Esophagus (tissue), 2 donors: ENCODE measurements around the gene MIA3. TPM values are rescaled to one million over a fixed set of nuclear protein-coding genes. Genes with fewer than 3 reads are reported as not detected.
"Not testable (repeated sequence)": the region's sequence is repeated elsewhere in the genome, so short reads cannot be mapped to it uniquely, and the experiment has no call there.

ENCODE experiments used
- H3K27ac ChIP-seq, 2 donors: one replicate each; pipeline ENCODE4 v1.5.1; 2013; ENCODE audit warnings: low read depth in 2 of 2, mild to moderate bottlenecking in 2 of 2, inconsistent platforms in 1 of 2, low read length in 1 of 2, moderate library complexity in 1 of 2
- H3K27me3 ChIP-seq, 2 donors: one replicate each; pipeline ENCODE4 v1.6.1; 2013; ENCODE audit warnings: low read length in 2 of 2, control low read depth in 1 of 2, mild to moderate bottlenecking in 1 of 2; ENCODE audit not compliant: insufficient read depth in 2 of 2, control insufficient read depth in 1 of 2
- H3K36me3 ChIP-seq, 2 donors: one replicate each; pipeline ENCODE4 v1.6.1; 2013; ENCODE audit warnings: low read length in 1 of 2; ENCODE audit not compliant: control insufficient read depth in 2 of 2, insufficient read depth in 2 of 2
- H3K4me1 ChIP-seq, 2 donors: one replicate each; pipeline ENCODE4 v1.6.1; 2013; ENCODE audit warnings: low read length in 1 of 2; ENCODE audit not compliant: control insufficient read depth in 2 of 2, insufficient read depth in 2 of 2
- H3K4me3 ChIP-seq, 2 donors: one replicate each; pipeline ENCODE4 v1.5.1; 2013; ENCODE audit warnings: low read length in 2 of 2, mild to moderate bottlenecking in 2 of 2, low read depth in 1 of 2, moderate library complexity in 1 of 2
- H3K9me3 ChIP-seq, 2 donors: one replicate each; pipeline ENCODE4 v1.6.1; 2013; ENCODE audit warnings: mild to moderate bottlenecking in 2 of 2, low read depth in 1 of 2, low read length in 1 of 2, moderate library complexity in 1 of 2; ENCODE audit not compliant: control insufficient read depth in 2 of 2, insufficient read depth in 1 of 2
- WGBS, 2 donors: extraction: QIAGEN DNeasy Blood & Tissue Kit; methylation state at CpG; one replicate each; pipeline ENCODE4 v1.1.7; 2013; 5-methylcytosine and 5-hydroxymethylcytosine counted together
- polyA plus RNA-seq, 2 donors: library from polyadenylated mRNA; stranded (reverse); fragments of 200-250 nt; gene quantifications; one replicate each; pipeline ENCODE4 v1.2.3, GENCODE V29; 2013
- donor health status: healthy with polysubstance abuse.
- donor health status: Bipolar disorder and iron deficiency.

MIA3 gene
- polyA plus RNA-seq, 2 donors: 17.3 to 18.2 TPM

- Histone ChIP-seq H3K4me3 (no peak overlapping the region), H3K27ac (no peak overlapping the region), H3K36me3 (no peaks in the 10 kb centered on the region), H3K27me3 (no peaks in the 10 kb centered on the region), H3K4me1 (no peaks in the 10 kb centered on the region), H3K9me3 (no peaks in the 10 kb centered on the region)
- WGBS, 2 donors: 91 to 94% methylated on average over 3 of the region's 3 CpGs
Observed at GRCh38 chr1:222594789-222595188, 23.1 kb upstream of the MIA3 start.

- H3K9me3 ChIP-seq: no peaks in the 10 kb centered on the region
- no peaks in the 10 kb centered on the region for H3K4me1 ChIP-seq
- H3K27me3 ChIP-seq: no peaks in the 10 kb centered on the region
- WGBS, 2 donors: 85 to 90% methylated on average over 4 of the region's 4 CpGs
- H3K4me3 ChIP-seq: no peak overlapping the region
- H3K27ac ChIP-seq: no peak overlapping the region
- H3K36me3 ChIP-seq: no peaks in the 10 kb centered on the region
Observed at GRCh38 chr1:222596696-222597095, 21.2 kb upstream of the MIA3 start.

GRCh38 chr1:222600281-222600680 is 17.6 kb upstream of the MIA3 start:
- Histone ChIP-seq H3K4me3 (no peak overlapping the region), H3K27me3 (no peaks in the 10 kb centered on the region), H3K9me3 (no peaks in the 10 kb centered on the region), H3K4me1 (no peaks in the 10 kb centered on the region), H3K36me3 (no peaks in the 10 kb centered on the region), H3K27ac (no peak overlapping the region)
- 32 to 47% methylated on average over 1 of the region's 1 CpG for WGBS, 2 donors

- no peaks in the 10 kb centered on the region for H3K9me3 ChIP-seq
- H3K4me3 ChIP-seq: no peak overlapping the region
- no peaks in the 10 kb centered on the region for H3K27me3 ChIP-seq
- H3K36me3 ChIP-seq: no peaks in the 10 kb centered on the region
- WGBS, 2 donors: 69 to 77% methylated on average over 3 of the region's 3 CpGs
- no peak overlapping the region for H3K27ac ChIP-seq
- H3K4me1 ChIP-seq: no peaks in the 10 kb centered on the region
Observed at GRCh38 chr1:222601257-222601656, 16.6 kb upstream of the MIA3 start.

- 81 to 84% methylated on average over 1 of the region's 1 CpG for WGBS, 2 donors
- Histone ChIP-seq H3K9me3 (no peaks in the 10 kb centered on the region), H3K27ac (no peak overlapping the region)
Observed at GRCh38 chr1:222606757-222607156, 11.1 kb upstream of the MIA3 start.

GRCh38 chr1:222609111-222609510 is 8.8 kb upstream of the MIA3 start:
- H3K27ac ChIP-seq, H3K9me3 ChIP-seq, H3K27me3 ChIP-seq, H3K36me3 ChIP-seq, H3K4me3 ChIP-seq, H3K4me1 ChIP-seq: not testable (repeated sequence)
- WGBS, 2 donors: 43 to 50% methylated on average over 1 of the region's 1 CpG

More at GRCh38 chr1:222606757-222607156, 11.1 kb upstream of the MIA3 start:
- no peaks in the 10 kb centered on the region for H3K36me3 ChIP-seq
- no peak overlapping the region for H3K4me3 ChIP-seq
- no peaks in the 10 kb centered on the region for H3K4me1 ChIP-seq
- H3K27me3 ChIP-seq: no peaks in the 10 kb centered on the region

GRCh38 chr1:222610728-222611127 is 7.2 kb upstream of the MIA3 start:
- Histone ChIP-seq H3K4me3 (no peak overlapping the region), H3K4me1 (no peaks in the 10 kb centered on the region)
- 89 to 90% methylated on average over 2 of the region's 2 CpGs for WGBS, 2 donors

GRCh38 chr1:222613627-222614026 is 4.3 kb upstream of the MIA3 start:
- Histone ChIP-seq H3K4me1 (no peaks in the 10 kb centered on the region), H3K9me3 (no peaks in the 10 kb centered on the region), H3K27me3 (no peaks in the 10 kb centered on the region), H3K4me3 (no peak overlapping the region), H3K27ac (no peak overlapping the region), H3K36me3 (no peaks in the 10 kb centered on the region)
- WGBS, 2 donors: 39 to 61% methylated on average over 1 of the region's 1 CpG

More at GRCh38 chr1:222610728-222611127, 7.2 kb upstream of the MIA3 start:
- no peaks in the 10 kb centered on the region for H3K27me3 ChIP-seq
- H3K27ac ChIP-seq: no peak overlapping the region
- H3K9me3 ChIP-seq: no peaks in the 10 kb centered on the region
- H3K36me3 ChIP-seq: no peaks in the 10 kb centered on the region

GRCh38 chr1:222616525-222616924 is 1.4 kb upstream of the MIA3 start:
- Histone ChIP-seq H3K36me3 (no peaks in the 10 kb centered on the region), H3K4me3 (no peak overlapping the region), H3K27me3 (no peaks in the 10 kb centered on the region), H3K27ac (no peak overlapping the region), H3K4me1 (peaks cover 0 to 3% of the 10 kb centered on the region in 2 donors), H3K9me3 (no peaks in the 10 kb centered on the region)
- WGBS, 2 donors: 58 to 69% methylated on average over 5 of the region's 5 CpGs

- H3K27me3 ChIP-seq: no peaks in the 10 kb centered on the region
- H3K27ac ChIP-seq: peak overlapping the region; percentile 12 to 75
- WGBS, 2 donors: 0 to 2% methylated on average over 22 to 37 of the region's 37 CpGs
- peak overlapping the region; percentile 44 to 55 for H3K4me3 ChIP-seq
- H3K36me3 ChIP-seq: no peaks in the 10 kb centered on the region
- H3K9me3 ChIP-seq: no peaks in the 10 kb centered on the region
- H3K4me1 ChIP-seq: peaks cover 0 to 3% of the 10 kb centered on the region in 2 donors
Observed at GRCh38 chr1:222617367-222617951, 438 bp upstream of the MIA3 start.
